ENCODE measurements around the gene AMIGO3.
A peak's percentile ranks its signal among the peaks of the same experiment; 100 is the strongest.

AMIGO3 gene

GRCh38 chr3:49689908-49690624 is 29.4 kb downstream of the AMIGO3 start:
- peak; percentile 44; the same call in 1 of the 2 replicates for TF ChIP-seq REST (IDR thresholded peaks at IDR 0.05; ENCODE audit: low read depth)

GRCh38 chr3:49689046-49689907 is 30.2 kb downstream of the AMIGO3 start, which contains the start of the genes MST1 and RNF123:
Gene MST1 (minus strand): TSS chr3:49689474. CDS start chr3:49688691, 783 bp downstream.
Gene RNF123 (plus strand): TSS chr3:49689557. CDS start chr3:49691166, 1,609 bp downstream.
- TF ChIP-seq MAX (IDR thresholded peaks at IDR 0.05) (peak; percentile 68), EGR1 (IDR thresholded peaks at IDR 0.05) (no peak), TAF1 (IDR thresholded peaks at IDR 0.05; ENCODE audit: low read depth) (peak; percentile 72), NFIC (IDR thresholded peaks at IDR 0.05) (peak; percentile 46; the same call in 1 of the 2 replicates), REST (IDR thresholded peaks at IDR 0.05; ENCODE audit: low read depth) (0 out of 2 replicates have a peak, but pooled peaks have one; percentile 4), EP300 (IDR thresholded peaks at IDR 0.05; ENCODE audit: borderline replicate concordance) (0 out of 2 replicates have a peak, but pooled peaks have one; percentile 11), FOXM1 (IDR thresholded peaks at IDR 0.05; ENCODE audit: borderline replicate concordance, low read depth) (0 out of 2 replicates have a peak, but pooled peaks have one; percentile 20), TCF12 (IDR thresholded peaks at IDR 0.05; ENCODE audit: low read depth) (no peak), ZBTB7A (IDR thresholded peaks at IDR 0.05; ENCODE audit: low read depth) (0 out of 2 replicates have a peak, but pooled peaks have one; percentile 20), RAD21 (IDR thresholded peaks at IDR 0.05; ENCODE audit: low read depth) (no peak)

GRCh38 chr3:49686769-49687423 is 32.6 kb downstream of the AMIGO3 start:
- peak; percentile 71; the same call in 1 of the 2 replicates for TF ChIP-seq EGR1 (IDR thresholded peaks at IDR 0.05)

- TF ChIP-seq FOXM1 (IDR thresholded peaks at IDR 0.05; ENCODE audit: borderline replicate concordance, low read depth) (no peak), EGR1 (IDR thresholded peaks at IDR 0.05) (peak; percentile 63; the same call in 1 of the 2 replicates), TEAD4 (IDR thresholded peaks at IDR 0.05) (peak; percentile 74)
Observed at GRCh38 chr3:49683162-49683561, 36.3 kb downstream of the AMIGO3 start.

- TF ChIP-seq CEBPB (IDR thresholded peaks at IDR 0.05) (no peak), CREB1 (IDR thresholded peaks at IDR 0.05; ENCODE audit: low read depth) (no peak), TAF1 (IDR thresholded peaks at IDR 0.05; ENCODE audit: low read depth) (no peak)
Observed at GRCh38 chr3:49681543-49681942, 37.9 kb downstream of the AMIGO3 start.

GRCh38 chr3:49681232-49681522 is 38.3 kb downstream of the AMIGO3 start:
- TF ChIP-seq EP300 (IDR thresholded peaks at IDR 0.05; ENCODE audit: borderline replicate concordance) (no peak), USF1 (IDR thresholded peaks at IDR 0.05) (no peak), CEBPB (IDR thresholded peaks at IDR 0.05) (no peak), TCF12 (IDR thresholded peaks at IDR 0.05; ENCODE audit: low read depth) (no peak), MAX (IDR thresholded peaks at IDR 0.05) (no peak), TAF1 (IDR thresholded peaks at IDR 0.05; ENCODE audit: low read depth) (no peak)

Data from Ishikawa (cell line).